Testis (tissue), 2 donors: ENCODE results near the gene DCHS1.

ENCODE experiments used
- POLR2A ChIP-seq: fragments of 450-650 bp; IDR thresholded peaks from one replicate; pipeline ENCODE4 v1.6.1; 2017; ENCODE audit warnings: antibody characterized with exemption, mild to moderate bottlenecking, moderate library complexity
- TF ChIP-seq, protein P1 (sequence below), 3 experiments: fragments of 450-650 bp in 2 of 3; fragments of 200-600 bp in 1 of 3; sonication (generic) in 1 of 3; IDR thresholded peaks; one replicate each; pipeline ENCODE4 v1.5.1; 2016 to 2019; ENCODE audit warnings: antibody characterized with exemption in 3 of 3, mild to moderate bottlenecking in 2 of 3, moderate library complexity in 1 of 3

DNA sequence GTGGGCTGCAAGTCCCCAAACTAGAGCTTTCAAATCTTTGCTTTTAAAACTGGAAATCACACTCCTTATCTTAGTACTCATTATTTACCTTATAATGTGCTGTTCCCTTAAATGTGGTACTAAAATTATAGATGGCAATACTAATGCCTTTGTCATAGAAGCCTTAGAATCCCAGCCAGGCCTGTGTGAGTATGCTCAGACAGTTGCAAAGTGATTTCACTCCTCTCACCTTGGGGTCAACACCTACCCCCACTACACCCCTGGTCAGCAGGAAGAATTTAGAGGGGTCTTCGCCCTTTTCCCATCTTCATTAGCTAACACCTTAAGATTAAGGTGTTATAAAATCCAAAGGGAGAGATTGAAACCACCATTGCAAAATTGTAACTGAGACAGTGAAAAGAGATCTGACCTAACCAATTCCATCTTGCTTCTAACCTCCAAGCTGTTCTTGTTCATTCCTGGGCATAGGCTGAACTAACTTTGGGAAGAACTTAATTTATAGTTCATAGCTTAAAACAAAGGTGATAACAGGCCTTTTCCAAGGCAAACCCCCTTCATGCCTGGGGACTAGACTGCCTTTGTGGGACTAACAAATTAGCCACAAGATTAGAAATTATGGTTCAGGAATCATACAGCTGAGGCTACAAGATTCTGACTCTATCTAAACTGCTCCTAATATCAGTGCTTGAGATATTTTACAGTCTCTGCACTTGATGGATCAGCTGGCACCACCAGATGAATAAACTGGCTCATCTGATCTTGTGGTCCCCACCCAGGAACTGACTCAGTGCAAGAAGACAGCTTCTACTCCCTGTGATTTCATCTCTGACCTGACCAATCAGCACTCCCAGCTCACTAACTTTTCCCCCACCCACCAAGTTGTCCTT, 38.0 kb upstream of the DCHS1 start:
- TF ChIP-seq, protein P1, sequence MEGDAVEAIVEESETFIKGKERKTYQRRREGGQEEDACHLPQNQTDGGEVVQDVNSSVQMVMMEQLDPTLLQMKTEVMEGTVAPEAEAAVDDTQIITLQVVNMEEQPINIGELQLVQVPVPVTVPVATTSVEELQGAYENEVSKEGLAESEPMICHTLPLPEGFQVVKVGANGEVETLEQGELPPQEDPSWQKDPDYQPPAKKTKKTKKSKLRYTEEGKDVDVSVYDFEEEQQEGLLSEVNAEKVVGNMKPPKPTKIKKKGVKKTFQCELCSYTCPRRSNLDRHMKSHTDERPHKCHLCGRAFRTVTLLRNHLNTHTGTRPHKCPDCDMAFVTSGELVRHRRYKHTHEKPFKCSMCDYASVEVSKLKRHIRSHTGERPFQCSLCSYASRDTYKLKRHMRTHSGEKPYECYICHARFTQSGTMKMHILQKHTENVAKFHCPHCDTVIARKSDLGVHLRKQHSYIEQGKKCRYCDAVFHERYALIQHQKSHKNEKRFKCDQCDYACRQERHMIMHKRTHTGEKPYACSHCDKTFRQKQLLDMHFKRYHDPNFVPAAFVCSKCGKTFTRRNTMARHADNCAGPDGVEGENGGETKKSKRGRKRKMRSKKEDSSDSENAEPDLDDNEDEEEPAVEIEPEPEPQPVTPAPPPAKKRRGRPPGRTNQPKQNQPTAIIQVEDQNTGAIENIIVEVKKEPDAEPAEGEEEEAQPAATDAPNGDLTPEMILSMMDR (IDR thresholded peaks at IDR 0.05), result no peak
- no peak for TF ChIP-seq POLR2A
